22Rv1 (cell line): ENCODE measurements around the gene BCO2.

ENCODE experiments used
- H3K27ac ChIP-seq: fragments of 450-650 bp; 2 replicates; pipeline ENCODE4 v1.5.1; 2017
- ZFX ChIP-seq: fragments of 450-650 bp; IDR thresholded peaks from 2 replicates; pipeline ENCODE4 v1.6.1; 2017; ENCODE audit warnings: antibody characterized with exemption, borderline replicate concordance
- TF ChIP-seq, protein P1 (sequence below): fragments of 450-650 bp; IDR thresholded peaks from 2 replicates; pipeline ENCODE4 v1.5.1; 2017; ENCODE audit warnings: mild to moderate bottlenecking

Gene BCO2

DNA sequence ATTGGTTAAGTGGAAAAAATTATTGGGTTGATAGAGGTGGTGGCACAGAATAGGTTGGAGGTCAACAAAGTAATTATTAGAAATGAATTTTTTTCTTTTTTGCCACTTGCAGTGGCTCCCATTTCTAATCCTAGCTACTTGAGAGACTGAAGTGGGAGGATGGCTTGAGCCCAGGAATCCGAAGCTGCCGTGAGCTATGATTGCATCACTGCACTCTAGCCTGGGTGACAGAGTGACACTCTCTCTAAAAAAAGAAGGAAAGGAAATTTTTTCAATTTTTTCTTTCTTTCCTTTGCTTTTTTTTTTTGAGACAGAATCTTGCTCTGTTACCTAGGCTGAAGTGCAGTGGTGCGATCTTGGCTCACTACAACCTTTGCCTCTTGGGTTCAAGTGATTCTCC lies 2.2 kb upstream of the BCO2 start:
- no peak for TF ChIP-seq ZFX
- TF ChIP-seq, protein P1, sequence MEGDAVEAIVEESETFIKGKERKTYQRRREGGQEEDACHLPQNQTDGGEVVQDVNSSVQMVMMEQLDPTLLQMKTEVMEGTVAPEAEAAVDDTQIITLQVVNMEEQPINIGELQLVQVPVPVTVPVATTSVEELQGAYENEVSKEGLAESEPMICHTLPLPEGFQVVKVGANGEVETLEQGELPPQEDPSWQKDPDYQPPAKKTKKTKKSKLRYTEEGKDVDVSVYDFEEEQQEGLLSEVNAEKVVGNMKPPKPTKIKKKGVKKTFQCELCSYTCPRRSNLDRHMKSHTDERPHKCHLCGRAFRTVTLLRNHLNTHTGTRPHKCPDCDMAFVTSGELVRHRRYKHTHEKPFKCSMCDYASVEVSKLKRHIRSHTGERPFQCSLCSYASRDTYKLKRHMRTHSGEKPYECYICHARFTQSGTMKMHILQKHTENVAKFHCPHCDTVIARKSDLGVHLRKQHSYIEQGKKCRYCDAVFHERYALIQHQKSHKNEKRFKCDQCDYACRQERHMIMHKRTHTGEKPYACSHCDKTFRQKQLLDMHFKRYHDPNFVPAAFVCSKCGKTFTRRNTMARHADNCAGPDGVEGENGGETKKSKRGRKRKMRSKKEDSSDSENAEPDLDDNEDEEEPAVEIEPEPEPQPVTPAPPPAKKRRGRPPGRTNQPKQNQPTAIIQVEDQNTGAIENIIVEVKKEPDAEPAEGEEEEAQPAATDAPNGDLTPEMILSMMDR, result no peak
- no peak overlapping the region for H3K27ac ChIP-seq

DNA sequence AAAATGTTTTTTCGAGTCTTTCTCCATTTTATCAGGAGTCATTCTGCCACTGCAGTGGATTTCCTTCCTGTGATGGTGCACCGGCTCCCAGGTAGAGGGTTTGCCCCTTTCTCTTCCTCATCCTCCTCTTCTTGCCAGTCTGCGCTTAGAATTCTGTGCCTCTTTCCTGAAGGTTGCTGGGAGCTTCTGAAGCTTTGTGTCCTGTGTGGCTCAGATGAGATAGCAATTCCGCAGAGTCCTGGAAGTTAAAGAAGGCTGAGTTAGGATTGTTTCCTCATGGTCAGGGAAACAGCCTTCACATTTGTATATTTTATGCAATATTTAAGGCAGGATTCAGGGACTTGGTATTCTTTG lies 264 bp downstream of the BCO2 start:
- TF ChIP-seq, protein P1, result no peak
- TF ChIP-seq ZFX, result no peak
- no peak overlapping the region for H3K27ac ChIP-seq

DNA sequence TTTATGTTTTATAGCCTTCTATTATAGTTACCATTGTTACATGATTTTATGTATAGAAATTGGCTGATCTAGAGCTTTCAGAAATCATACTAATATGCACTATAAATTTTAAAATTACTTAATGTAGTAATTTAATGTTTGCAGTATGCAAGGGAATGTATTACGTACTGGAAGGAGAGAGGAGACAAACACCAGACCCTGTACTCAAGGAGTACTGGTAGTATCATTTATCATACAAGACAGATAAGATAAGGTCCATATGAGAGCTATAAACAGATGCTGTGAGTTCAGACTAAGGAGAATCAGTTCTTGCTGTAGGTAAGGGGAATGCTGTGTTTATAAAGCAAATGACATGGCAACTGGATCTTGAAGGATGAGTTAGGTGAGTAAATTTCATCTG lies 765 bp downstream of the BCO2 start:
- H3K27ac ChIP-seq, result no peak overlapping the region
- TF ChIP-seq, protein P1, result no peak
- no peak for TF ChIP-seq ZFX

DNA sequence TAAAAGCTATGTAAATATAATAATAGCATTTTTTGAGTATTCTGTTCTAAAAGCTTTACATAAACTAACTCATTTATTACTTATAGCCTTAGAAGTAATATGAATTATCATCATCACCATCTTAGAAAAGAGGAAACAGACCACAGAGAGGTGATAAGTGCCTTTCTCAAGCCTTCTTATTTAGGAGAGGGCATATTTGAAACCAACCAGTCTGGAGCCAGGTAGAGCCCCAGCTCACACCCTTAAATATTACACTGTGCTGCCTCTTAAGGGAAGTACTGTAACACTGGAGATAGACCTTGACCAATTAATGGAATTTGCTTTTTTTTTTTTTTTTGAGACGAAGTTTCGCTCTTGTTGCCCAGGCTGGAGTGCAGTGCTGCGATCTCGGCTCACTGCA lies 2.3 kb downstream of the BCO2 start:
- H3K27ac ChIP-seq, result no peak overlapping the region
- TF ChIP-seq, protein P1, result no peak
- TF ChIP-seq ZFX, result no peak

DNA sequence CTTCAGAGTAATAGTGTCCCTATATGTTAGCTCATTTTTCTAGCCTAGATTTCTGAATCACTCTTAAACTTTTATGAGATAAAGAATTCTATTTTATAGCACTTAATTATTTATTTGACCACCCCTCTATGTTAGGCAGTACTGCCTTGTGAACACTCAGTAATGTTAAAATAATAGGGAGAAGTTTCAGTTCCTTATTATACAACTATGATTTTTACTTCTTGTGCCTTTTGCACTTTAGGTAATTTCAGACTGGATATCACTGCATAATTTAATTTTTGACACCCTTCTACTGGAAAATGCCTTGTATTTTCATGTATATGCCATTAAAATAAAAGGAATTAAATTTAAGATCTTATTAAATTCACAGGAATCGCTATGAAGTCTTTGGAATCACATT lies 3.1 kb downstream of the BCO2 start:
- no peak for TF ChIP-seq ZFX
- TF ChIP-seq, protein P1, result no peak
- no peak overlapping the region for H3K27ac ChIP-seq

DNA sequence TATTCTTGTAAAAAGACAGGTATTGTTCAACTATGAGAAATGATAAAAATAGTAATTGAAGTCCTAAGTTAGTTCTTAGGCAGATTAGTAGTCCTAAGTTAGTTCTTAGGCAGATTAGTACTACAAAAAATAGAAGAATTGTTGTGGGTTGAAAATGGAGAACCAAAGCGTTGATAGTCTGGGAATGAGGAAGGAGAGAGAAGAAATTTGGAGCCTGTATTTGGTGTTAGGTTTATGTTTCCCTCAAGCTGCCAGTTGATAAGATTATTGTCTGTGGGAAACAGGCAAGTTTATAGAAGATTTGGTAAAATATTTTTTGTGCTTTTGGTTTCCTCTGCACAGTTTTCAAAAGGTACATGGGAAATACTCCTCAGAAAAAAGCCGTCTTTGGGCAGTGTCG lies 3.6 kb downstream of the BCO2 start:
- H3K27ac ChIP-seq, result no peak overlapping the region
- TF ChIP-seq, protein P1, result no peak
- no peak for TF ChIP-seq ZFX

DNA sequence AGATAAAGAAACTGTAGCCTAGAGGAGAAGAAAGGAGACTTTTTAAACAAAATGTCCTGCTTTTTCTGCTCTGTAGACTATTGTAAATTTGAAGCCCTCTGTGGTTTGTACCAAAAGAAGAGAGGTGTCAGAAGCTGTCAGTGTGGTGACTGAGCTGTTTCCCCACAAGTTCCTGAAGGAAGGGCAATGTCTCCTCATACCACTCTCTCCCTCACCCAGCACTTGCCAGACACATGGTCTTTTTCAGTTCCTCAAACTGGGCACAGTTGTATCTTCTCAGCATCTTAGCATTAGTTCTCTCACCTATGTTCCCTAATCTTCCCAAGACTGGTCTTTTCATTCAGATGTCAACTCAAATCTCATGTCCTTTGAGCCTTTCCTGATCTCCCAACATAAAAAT lies 4.3 kb downstream of the BCO2 start:
- TF ChIP-seq ZFX, result no peak
- TF ChIP-seq, protein P1, result no peak
- no peak overlapping the region for H3K27ac ChIP-seq
